PC-3 (cell line): ENCODE data around the gene MED13L.

Experiments used
- CTCF ChIP-seq: fragments of 300-600 bp; sonication (generic); conservative IDR thresholded peaks from 2 replicates; pipeline ENCODE4 v1.5.1; 2017; ENCODE audit warnings: antibody characterized with exemption, low read depth, mild to moderate bottlenecking, low read length
- EZH2phosphoT487 ChIP-seq: fragments of 300-600 bp; sonication (generic); IDR thresholded peaks from 2 replicates; pipeline ENCODE4 v1.6.1; 2018; ENCODE audit warnings: mild to moderate bottlenecking, antibody characterized with exemption, low read length, borderline replicate concordance

- peak; percentile 81 for TF ChIP-seq CTCF
- no peak for TF ChIP-seq EZH2phosphoT487
Measured at GRCh38 chr12:115983226-115983798, 294.2 kb downstream of the MED13L start.
